Measurements from ENCODE around the gene ATP8A1. TPM values are rescaled to one million over a fixed set of nuclear protein-coding genes. Genes with fewer than 3 reads are reported as not detected.

The ATP8A1 gene
- total and polyA plus RNA-seq, 2 of the 8 experiments (the other 6 are each of a cell fraction or from before 2014, with no cell fraction given): 3.7 to 14.9 TPM

DNA sequence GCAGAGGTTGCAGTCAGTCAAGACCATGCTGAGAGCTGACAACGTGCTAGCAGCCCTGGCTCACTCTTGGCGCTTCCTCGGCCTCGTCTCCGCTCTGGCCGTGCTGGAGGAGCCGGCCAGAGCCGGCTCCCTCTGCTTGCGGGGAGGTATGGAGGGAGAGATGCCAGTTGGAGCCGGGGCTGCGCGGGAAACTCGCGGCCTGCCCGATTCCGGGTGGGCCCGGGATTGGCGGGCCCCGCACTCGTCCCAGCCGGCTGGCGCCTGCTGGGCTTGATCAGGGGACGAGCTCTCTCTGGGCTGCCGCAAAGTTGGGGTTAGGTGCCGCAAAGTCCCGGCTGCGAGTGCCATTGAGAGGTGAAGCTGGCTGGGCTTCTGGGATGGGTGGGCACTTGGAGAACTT is 287.4 kb downstream of the ATP8A1 start:
- no peak overlapping the region for H4K8ac ChIP-seq (ENCODE audit: extremely low read depth, insufficient read depth, low read length)
- no peak overlapping the region for H3K27ac ChIP-seq (ENCODE audit: low read depth, low read length)
- H4K91ac ChIP-seq (replicated peaks; ENCODE audit: insufficient read length, low read length): no peak overlapping the region
- ChIA-PET POLR2A (ENCODE audit: partially characterized antibody) (interaction anchor here (1.2 kb wide), 1 partner anchor 30 kb away, joined by 4 read pairs; no protein-coding TSS in a partner anchor), CTCF (ENCODE audit: partially characterized antibody) (interaction anchor here (1.0 to 9.8 kb wide), 9 partner anchors 15 to 199 kb away, joined by 3 to 82 read pairs (median 4); no protein-coding TSS in a partner anchor)
- H3K9me3 ChIP-seq (ENCODE audit: insufficient read depth in 2 of 2, low read depth in 1 of 2, low read length in 1 of 2): no peaks in the 10 kb centered on the region; a peak in 1 of 4 replicates
- no peak overlapping the region for H2BK15ac ChIP-seq (ENCODE audit: low read length)
- no peaks in the 10 kb centered on the region for H3K23me2 ChIP-seq (ENCODE audit: low read depth, low read length)
- H3K79me2 ChIP-seq (ENCODE audit: control insufficient read depth in 1 of 2, insufficient read depth in 2 of 2, low read length in 2 of 2): no peaks in the 10 kb centered on the region
- no peak overlapping the region for H2BK5ac ChIP-seq (ENCODE audit: low read depth, low read length)
- H3K14ac ChIP-seq (ENCODE audit: insufficient read length): no peak overlapping the region
- no peak overlapping the region for H3K23ac ChIP-seq (ENCODE audit: insufficient read length)
- DNase-seq (ENCODE audit: low read depth in 1 of 2, low spot score in 2 of 2): no peak
- no peak overlapping the region for H3K56ac ChIP-seq (replicated peaks; ENCODE audit: insufficient read length, low read depth, low read length)
- H3K4me3 ChIP-seq (ENCODE audit: extremely low read depth in 1 of 4, insufficient read depth in 2 of 4, low read depth in 3 of 4, low read length in 4 of 4): no peak overlapping the region
- 94% methylated on average over 27 of the region's 27 CpGs; no CpG with 5 or more reads in 1 of the 2 experiments for WGBS, 2 experiments (ENCODE audit: extremely low coverage in 1 of 2, insufficient coverage in 1 of 2, insufficient read length in 1 of 2, insufficient replicate concordance in 2 of 2, low coverage in 1 of 2, low lambda C conversion rate in 2 of 2, missing lambda C conversion rate in 1 of 2)
- H3K18ac ChIP-seq (ENCODE audit: extremely low read depth, low read length): no peak overlapping the region; the same call in 1 of the 2 replicates
- H4K20me1 ChIP-seq (replicated peaks in 1 of 2; ENCODE audit: control insufficient read depth in 1 of 2, insufficient read depth in 2 of 2, low read length in 2 of 2): no peaks in the 10 kb centered on the region
- no peaks in the 10 kb centered on the region; a peak in 1 of 8 replicates for H3K36me3 ChIP-seq (ENCODE audit: control insufficient read depth in 2 of 4, insufficient read depth in 4 of 4, low read length in 3 of 4)
- H3K9ac ChIP-seq (replicated peaks in 1 of 4; ENCODE audit: extremely low read depth in 1 of 4, low read depth in 3 of 4, low read length in 3 of 4): no peak overlapping the region
- no peaks in the 10 kb centered on the region for H3K79me1 ChIP-seq (ENCODE audit: low read depth, low read length)
- H2BK12ac ChIP-seq (ENCODE audit: low read depth, low read length): no peak overlapping the region
- H2AFZ ChIP-seq (ENCODE audit: low read length): no peak overlapping the region
- no peak overlapping the region for H2BK120ac ChIP-seq (replicated peaks; ENCODE audit: low read depth, low read length)
- no peak overlapping the region for H2BK20ac ChIP-seq (ENCODE audit: low read length)
- no peak overlapping the region for H3K4ac ChIP-seq (replicated peaks; ENCODE audit: insufficient read length, low read depth, low read length)
- no peak for FAIRE-seq
- no peak overlapping the region for H3K4me2 ChIP-seq (ENCODE audit: insufficient read depth in 1 of 2, low read depth in 2 of 2, low read length in 2 of 2)
- 0 out of 7 replicates have a peak, but pooled peaks cover 0 to 2% (median 0%) of the 10 kb centered on the region in 4 experiments for H3K27me3 ChIP-seq (replicated peaks in 1 of 4; ENCODE audit: control insufficient read depth in 3 of 4, extremely low read depth in 1 of 4, insufficient read depth in 3 of 4, low read length in 3 of 4)
- H3K4me1 ChIP-seq (replicated peaks in 1 of 4; ENCODE audit: control insufficient read depth in 3 of 4, insufficient read depth in 4 of 4, low read length in 3 of 4): no peaks in the 10 kb centered on the region; a peak in 1 of 7 replicates
- H2AK5ac ChIP-seq (ENCODE audit: low read depth, low read length): no peak overlapping the region
- H4K5ac ChIP-seq (ENCODE audit: insufficient read length, low read depth, low read length): no peak overlapping the region
- TF ChIP-seq EP300 (IDR thresholded peaks at IDR 0.05; ENCODE audit: borderline replicate concordance in 1 of 2, low read depth in 2 of 2, low read length in 2 of 2): no peak
- TF ChIP-seq, protein P1, sequence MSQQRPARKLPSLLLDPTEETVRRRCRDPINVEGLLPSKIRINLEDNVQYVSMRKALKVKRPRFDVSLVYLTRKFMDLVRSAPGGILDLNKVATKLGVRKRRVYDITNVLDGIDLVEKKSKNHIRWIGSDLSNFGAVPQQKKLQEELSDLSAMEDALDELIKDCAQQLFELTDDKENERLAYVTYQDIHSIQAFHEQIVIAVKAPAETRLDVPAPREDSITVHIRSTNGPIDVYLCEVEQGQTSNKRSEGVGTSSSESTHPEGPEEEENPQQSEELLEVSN (IDR thresholded peaks at IDR 0.05): 0 out of 2 replicates have a peak, but pooled peaks have one; percentile 14
